HL-60/S4 treated with retinoic acid at 250 ng/mL for 4 days and 3 days (cell line): Measurements from ENCODE around the gene PARVG.

Experiments used
- in situ Hi-C: fragments of 300-500 bp; cut with MboI; formaldehyde crosslinking; loops from 2 replicates; pipeline ENCODE4 v1.7.0; 2022; ENCODE audit warnings: low sequenced_read_pairs

Gene PARVG, protein sequence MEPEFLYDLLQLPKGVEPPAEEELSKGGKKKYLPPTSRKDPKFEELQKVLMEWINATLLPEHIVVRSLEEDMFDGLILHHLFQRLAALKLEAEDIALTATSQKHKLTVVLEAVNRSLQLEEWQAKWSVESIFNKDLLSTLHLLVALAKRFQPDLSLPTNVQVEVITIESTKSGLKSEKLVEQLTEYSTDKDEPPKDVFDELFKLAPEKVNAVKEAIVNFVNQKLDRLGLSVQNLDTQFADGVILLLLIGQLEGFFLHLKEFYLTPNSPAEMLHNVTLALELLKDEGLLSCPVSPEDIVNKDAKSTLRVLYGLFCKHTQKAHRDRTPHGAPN

DNA sequence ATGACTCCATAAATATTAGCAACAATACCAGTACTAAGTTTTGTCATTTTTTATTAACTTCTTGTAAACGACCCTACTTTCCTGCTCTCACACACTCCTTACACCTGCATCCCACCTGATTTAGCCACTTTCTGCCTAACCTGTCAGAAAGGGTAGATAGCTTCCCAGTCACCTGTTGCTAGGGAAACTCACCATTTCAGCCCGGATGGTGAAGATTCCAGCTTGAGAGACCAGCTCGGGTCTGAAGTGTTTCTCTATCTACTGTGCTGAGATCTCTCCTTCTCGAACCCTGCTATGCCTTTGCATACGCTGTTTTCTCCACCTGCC lies at the start of gene PARVG:
Gene PARVG, plus strand, starts transcription at position 220 of the 327 bp plus-strand sequence. CDS start 2,405 bp downstream, outside the sequence.
- in situ Hi-C loops = no loop called here

DNA sequence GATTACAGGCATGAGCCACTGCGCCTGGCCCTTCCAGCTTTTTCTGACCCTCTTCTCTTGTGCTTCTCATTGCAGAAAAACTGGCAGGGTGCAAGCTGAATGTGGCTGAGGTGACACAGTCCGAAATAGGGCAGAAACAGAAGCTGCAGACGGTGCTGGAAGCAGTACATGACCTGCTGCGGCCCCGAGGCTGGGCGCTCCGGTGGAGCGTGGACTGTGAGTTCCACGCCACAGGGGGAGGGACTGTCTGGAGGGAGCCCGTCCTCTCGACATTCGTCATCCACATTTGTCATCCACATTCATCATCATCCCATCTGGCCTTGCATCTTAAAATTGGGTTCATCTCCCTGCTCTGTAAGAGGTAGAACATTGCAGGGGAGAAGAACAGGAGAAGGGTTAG lies 49.3 kb upstream of the PARVG start:
- in situ Hi-C loops = no loop called here

DNA sequence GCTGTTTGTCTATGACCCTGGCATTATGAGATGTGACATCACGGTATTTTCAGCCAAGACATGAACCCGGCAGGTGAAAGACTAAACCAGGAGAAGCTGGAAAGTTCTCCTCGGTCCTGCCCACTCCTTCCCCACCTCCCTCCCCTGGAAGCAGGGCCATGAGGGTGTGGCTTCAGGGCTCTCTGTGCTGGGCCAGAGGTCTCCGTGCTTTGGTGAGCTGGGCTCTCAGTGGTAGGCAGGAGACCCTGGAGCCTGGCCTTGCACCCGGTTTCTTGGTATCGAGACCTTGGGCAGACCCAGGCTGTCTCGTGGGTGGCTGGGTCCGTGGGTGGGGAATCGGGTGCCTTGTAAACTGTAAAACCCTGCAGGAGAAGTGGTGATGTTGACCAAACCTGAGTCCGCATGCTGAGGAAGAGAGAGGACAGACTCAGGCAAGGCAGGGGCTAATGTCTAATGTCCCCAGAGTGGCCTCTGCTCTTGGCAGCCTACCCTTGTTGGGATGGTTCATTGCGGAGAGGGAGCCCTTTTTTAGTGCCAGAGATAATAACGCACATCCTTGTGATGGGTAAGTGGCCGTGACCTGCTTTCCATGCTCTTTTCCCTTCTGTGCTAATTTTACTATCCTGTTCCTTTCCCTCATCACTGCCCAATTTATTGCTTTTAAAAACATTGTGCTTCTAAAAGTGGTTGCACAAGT lies 48.6 kb upstream of the PARVG start:
- in situ Hi-C loops = no loop called here

DNA sequence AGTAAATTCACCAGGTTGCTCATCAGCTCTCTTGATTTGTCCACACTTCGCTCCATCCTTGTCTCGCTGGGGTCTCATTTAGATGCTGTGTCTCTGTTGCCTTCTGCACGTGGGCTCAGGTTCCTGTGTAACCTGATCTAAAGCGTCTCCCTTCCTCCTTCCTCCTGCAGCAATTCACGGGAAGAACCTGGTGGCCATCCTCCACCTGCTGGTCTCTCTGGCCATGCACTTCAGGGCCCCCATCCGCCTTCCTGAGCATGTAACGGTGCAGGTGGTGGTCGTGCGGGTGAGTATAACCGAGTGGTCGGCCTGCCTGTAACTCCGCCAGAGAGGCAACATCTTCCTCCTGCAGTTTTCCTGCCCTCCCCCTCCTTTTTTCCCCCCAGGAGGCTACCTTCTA lies 48.0 kb upstream of the PARVG start:
- in situ Hi-C loops = no loop called here

DNA sequence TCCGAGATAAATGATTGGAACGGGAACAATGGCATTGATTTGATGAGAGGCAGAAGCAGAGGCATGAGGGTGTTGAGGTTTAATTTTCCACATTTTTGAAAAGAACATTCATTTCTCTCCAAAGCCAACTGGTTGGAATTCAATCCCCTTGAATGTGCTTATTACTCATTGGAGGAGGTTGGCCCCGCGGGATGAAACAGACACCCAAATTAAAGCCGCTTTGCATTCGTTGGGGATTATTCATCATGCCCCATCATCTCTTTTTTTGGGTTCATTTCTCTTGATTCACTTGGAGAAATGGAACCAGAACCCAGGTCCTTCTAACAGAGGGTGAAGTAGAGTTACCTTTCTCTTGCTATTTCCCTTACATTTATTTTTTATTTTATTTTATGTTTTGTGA lies 47.6 kb upstream of the PARVG start:
- in situ Hi-C loops = no loop called here

DNA sequence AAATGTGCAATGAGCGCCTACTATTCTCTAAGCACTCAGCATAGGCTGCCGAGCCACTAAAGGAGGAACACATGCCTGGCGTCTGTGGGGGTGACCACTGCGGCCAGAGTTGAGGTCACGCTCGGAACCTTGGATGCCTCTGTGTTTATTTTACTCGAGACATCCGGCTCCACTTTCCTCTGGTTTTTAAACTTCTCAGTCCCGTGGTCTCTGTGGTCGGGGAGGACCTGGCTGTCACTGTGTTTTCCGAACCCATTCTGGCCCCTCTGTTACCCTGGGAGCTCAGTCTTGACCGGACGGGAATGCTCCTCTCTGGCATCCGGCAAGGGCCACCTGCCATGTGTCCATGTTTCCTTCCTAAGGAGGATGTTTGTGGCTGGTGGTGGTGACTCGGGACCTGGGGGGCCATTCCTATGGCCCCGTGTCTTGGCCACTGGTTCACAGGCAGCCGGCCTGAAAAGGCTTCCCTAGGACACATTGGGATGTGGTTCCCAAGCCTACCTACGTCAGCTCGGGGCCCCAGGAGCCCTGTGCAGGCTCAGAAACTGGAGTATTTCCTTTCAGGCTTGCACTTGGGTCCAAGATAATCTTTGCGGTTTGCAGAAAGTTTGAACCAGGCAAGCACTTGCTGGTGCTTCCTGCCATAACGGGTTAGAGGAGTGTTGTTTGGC lies 46.7 kb upstream of the PARVG start:
- in situ Hi-C loops = no loop called here

DNA sequence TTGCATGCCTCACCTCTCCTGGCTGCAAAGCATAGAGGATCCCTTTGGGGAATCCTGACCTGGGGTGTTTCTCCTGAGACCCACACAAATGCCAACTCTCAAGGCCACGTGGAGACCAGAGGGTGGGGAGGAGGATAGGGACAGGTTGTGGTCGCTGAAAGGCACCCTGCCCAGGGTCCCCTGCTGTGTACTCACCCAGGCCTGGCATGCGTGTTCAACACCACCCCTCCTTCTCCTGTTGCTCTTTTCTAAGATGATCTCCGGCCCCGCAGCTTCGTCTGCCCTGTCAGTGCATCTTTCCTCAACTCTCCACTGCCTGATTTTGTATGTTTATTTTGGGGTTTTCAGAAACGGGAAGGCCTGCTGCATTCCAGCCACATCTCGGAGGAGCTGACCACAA lies 44.6 kb upstream of the PARVG start:
- in situ Hi-C loops = no loop called here

DNA sequence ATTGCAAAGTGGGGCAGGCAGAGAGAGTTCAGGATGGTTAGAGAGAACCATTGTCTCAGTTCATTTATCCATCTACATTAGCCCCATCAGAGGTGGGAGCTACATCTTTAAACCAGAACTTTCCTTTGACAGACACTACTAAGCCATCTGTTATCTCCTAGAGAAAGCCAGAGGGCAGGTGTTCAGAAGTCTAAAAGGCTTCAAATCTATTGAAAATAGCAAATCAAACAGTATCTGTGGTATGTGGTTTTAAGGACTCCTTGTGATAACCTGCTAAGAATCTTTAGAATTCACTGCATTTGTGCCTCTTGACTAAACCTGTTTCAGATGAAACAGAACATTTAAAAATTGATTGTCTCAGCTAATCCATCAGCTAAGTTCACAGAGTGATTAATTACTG lies 43.9 kb upstream of the PARVG start:
- in situ Hi-C loops = no loop called here

DNA sequence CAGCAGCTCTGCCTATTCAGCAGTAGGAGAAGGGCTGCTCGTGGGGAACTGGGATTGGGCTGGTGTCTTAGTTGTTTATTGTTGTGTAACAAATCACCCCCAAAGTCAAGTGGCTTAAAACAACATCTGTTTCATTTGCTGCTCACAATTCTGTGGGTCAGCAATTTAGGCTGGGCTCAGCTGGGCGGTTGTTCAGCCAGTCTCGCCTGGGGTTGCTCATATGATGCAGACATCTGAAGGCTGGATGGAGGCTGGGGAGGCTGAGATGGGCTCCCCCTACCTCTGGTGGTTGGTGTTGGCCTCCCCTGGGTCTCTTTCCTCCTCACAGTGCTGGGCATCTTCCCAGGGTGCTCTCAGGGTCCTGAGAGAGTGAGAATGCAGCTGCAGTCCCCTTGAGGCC lies 43.3 kb upstream of the PARVG start:
- in situ Hi-C loops = no loop called here

DNA sequence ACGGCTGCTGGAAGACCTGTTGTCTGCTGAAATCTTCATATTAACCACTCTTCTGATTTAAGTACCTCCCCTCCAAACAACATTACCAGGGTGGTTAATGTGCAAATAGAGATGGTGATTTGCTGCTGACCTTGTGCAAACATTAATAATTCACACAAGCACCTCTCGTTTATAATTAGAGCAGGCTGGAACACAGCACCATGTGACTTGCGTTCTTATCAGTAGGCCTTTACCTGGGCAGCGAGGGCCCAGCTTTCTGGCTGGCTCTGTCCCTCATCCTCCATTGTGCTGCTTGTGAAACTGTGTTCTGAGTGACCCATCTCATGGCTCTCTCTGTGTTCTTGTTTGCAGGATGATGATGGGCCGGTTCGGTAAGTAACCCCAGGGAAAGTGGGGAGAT lies 41.0 kb upstream of the PARVG start:
- in situ Hi-C loops = no loop called here

DNA sequence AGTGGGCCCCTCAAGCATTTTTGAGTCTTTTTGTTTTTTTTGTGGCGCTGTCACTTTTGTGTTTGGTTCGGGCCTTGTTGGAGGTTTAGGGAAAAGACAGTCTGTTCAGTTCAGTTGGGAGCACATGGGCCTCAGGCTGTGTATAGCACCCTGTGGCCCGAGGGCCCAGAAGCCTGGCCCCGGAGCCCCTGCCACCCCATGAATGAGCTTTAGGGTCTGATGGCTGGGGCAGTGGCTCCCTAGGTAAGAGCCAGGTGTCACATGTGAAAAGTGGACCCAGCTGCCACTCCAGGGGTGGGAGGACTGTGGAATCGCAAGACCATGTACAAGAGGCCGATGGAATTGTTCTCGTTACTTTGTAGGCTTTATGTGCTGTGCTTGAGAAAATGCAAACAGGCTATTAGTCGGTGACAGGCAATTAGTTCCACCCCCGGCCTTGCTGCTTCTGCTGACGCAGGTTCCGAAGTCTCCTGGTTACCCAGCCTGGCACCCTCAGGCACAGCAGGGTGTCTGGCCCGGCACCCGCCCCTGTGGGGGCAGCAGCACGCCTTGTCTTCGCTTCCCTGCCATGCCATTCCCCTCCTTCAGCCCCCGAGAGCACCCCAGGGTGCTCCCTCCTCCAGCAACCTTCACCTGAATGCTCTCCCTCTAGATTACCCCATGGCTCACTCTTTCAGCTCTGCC lies 38.2 kb upstream of the PARVG start:
- in situ Hi-C loops = no loop called here

DNA sequence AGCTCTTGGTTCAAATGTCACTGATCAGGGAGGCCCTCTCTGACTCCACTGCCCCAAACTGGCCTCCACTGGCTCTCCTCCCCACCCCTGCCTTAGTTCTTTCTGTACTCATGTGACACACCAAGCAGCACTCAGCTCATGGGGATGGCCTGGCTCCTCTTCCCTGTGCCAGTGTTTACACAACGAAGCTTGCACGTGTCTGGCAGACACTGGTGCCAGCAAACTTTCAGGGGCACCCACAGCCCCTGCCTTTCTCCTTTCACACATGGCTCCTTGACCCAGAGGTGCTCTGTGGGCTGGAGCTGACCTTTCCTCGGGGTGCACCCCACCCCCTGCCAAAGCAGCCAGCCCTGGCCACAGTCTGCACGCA lies 37.6 kb upstream of the PARVG start:
- in situ Hi-C loops = no loop called here

DNA sequence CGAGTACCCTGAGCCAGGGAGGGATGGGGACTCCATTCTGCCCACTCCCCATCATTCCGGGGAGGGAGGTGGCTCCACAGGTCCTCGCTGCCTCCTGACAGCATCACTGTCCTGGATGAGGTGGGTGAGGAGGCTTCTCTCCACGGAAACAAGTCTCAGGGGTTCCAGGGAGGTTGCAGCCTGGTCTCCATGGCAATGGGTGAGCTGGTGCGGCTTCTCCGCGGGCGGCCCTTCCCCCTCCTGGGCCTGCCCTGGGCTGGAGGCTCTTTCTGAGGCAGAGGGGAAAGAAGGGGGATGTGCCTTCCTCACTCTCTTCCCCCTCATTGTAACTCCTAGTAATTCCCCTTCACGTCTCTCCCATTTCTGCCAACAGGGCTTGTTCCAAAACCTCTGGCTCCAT lies 37.1 kb upstream of the PARVG start:
- in situ Hi-C loops = no loop called here

DNA sequence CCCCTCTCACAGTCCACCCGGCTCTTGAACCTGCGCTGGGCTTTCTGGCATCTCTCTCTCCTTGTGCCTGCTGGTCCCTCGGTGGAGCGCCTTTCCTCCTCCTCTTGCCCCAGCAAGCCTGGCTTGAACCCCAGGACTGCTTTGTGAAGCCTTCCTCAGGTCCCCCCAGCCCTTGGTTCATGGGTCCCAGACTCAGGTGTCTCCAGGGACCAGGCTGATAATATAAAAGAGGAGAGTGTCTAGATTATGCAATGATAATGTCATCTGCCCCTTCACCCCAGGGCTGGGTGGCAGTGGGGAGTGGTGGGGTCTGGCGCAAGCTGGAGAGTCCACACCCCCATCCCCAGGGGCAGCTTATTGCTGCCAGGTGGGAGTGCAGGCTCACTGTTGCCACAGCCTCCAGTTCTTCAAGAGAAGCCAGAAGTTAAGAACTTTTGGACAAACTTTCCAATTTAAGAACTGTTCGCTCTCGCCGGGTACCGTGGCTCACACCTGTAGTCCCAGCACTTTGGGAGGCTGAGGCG lies 36.6 kb upstream of the PARVG start:
- in situ Hi-C loops = no loop called here

DNA sequence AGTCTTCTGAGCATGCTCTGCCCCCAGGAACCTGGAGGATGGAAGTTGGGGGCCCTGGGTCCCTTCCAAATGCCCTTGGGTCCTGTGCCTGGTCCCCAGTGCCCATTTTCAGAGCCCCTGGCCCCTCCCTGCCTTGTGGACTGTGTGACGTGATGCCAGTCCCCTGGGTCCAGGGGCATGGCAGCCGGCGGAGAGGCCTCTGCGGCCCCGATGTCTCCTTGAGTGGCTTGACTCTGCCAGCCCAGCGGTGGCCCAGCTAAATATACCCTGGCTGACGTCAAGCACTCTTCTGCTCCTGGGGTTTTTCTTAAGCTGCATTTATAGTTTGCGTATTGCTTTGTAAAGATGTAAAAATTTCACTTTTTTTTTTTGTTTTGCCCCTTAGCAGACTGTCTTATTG lies 35.2 kb upstream of the PARVG start:
- in situ Hi-C loops = no loop called here

DNA sequence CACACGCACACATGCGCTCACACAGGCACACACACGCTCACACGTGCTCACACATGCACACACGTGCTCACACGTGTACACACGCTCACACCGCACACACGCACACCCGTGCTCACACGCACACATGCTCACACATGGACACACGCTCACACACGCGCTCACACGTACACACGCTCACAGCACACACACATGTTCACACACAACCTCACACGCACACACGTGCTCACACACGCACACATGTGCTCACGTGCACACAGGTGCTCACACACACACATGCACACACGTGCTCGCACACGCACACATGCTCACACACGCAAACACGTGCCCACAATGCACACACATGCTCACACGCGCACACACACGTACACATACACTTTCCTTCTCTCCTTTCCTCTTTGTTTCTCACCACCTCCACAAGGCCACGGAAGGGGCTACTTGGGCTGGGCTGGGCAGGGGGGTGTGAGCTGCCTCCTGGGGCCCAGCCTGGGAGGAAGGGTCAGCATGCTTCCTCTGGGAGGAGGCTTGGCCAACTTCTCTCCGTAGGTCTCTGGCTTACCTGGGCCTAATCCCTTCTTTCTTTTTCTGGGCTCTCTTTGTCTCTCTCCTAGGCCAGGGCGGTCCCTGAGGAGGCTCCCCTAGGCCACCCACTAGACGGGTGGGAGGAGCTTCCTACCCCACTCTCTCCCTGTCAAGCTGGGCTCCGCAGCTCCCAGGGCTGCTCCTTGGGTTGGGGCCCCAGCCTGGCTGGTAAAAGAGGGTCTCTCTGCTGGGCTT lies 34.5 kb upstream of the PARVG start:
- in situ Hi-C loops = no loop called here

DNA sequence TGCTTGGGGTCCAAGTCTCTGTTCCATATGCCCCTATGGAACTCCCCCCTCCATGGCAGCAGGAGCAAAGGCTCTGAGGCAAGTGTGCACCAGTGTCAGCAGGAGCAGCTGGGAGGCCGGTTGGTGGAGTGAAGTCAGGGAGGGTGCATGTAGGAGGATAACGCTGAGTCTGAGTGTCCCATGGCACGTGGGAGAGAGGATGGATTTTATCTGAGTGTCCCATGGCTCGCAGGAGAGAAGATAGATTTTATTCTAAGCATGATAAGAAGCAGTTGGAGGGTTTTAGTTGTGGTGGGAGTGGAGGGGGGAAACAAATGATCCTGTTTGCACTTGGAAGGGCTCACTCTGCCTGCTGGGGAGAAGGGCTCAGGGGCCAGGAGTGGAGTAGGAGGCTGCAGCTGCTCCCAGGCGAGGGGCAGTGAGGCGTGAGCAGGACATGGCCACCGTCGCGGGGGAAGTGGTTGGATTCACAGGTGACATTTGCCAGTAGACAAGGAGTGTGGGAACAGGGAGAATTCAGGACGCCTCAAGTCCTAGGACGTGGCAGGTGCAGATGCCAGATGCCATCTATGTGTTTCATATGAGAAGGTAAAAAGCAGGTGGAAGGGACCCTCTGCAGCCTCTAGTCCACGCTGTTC lies 33.6 kb upstream of the PARVG start:
- in situ Hi-C loops = no loop called here

DNA sequence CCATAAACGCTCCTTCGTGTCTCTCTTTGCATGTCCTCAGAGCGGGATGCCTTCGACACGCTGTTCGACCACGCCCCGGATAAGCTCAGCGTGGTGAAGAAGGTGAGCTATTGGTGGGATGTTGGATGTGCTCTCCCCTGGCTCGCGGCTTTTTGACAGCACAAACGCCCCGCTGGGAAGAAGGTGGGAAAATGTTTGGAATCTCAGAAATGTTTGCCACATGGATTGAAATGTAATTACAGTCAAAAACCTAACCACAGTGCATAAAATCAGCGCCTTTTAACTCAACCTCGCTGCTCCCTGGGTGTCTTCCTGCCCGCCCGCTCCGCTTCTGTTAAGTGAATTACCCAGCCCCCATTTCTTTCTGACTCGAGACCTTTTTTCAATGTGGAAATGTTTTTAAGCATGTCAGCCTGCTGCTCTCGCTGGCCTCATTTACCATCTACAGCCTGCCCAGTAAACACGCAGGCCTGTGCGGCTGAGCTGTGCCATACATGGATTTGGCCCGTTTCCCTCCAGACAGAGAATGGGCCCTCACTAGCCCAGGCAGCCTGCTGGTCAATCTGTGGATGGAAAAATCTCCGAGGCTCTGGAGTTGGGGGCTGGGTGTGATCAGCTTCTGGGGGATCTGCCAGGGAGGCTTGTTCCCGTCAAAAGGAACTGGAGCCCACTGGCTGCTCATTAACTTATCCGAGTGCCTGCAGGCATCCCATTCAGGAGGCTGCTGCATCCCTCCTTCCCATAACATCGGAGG lies 32.7 kb upstream of the PARVG start:
- in situ Hi-C loops = no loop called here

DNA sequence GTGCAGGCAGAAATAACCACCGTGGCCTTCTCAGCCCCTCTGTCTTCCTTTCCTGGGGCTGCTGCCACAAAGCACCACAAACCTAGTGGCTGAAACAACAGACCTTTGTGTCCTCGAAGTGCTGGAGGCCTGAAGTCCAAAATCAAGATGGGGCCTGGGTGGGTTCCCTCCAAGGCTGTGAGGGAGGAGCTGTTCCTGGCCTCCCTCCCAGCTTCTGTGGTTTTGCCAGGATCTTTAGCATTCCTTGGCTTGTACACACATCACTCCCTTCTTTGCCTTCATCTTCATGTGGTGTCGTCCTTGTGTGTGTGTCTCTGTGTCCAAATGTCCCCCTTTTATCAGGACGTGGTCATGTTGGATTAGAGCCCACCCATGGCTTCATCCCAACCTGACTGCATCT lies 29.0 kb upstream of the PARVG start:
- in situ Hi-C loops = no loop called here

DNA sequence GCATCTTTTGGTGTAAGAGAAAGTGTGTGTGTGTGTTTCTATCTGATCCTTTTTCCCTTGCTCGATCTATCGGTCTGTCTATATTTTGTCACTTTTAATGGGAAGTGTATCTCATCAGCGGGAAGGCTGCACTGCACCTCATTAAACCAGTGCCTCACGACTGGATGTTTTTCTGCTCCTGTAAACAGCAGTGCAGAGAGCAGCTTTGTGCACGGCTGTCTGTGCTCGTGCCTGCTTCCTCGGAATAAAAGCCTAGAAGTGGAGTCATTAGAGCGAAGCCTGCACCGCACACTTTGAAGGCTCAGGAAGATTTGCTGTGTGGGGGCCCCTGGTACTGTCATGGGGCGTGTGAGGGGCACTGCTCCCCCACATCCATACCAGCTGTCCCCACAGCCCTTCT lies 27.0 kb upstream of the PARVG start:
- in situ Hi-C loops = no loop called here
